ENCODE data around the gene RAB30.

Gene RAB30

GRCh38 chr11:82995754-82996398 lies 75.8 kb downstream of the RAB30 start:
- DNase-seq (ENCODE audit: low read depth in 1 of 2, low spot score in 1 of 2) = no peak
- Histone ChIP-seq H3K27ac (replicated peaks) (no peak overlapping the region), H3K27me3 (ENCODE audit: insufficient read depth, poor library complexity, severe bottlenecking) (peaks cover 3% of the 10 kb centered on the region), H3K4me3 (replicated peaks; ENCODE audit: insufficient read depth, low read length) (no peak overlapping the region)
- TF ChIP-seq SPI1 (IDR thresholded peaks at IDR 0.05; ENCODE audit: borderline replicate concordance, low read depth) (no peak), CTCF (IDR thresholded peaks at IDR 0.05; ENCODE audit: insufficient read depth, low read length) (no peak), POLR2AphosphoS5 (IDR thresholded peaks at IDR 0.05; ENCODE audit: low read depth) (no peak), GABPA (IDR thresholded peaks at IDR 0.05; ENCODE audit: low read depth) (no peak), REST (IDR thresholded peaks at IDR 0.05; ENCODE audit: insufficient replicate concordance, low read depth) (no peak)

- DNase-seq (ENCODE audit: low read depth in 1 of 2, low spot score in 1 of 2) = no peak
- Histone ChIP-seq H3K4me3 (replicated peaks; ENCODE audit: insufficient read depth, low read length) (no peak overlapping the region), H3K27ac (replicated peaks) (no peak overlapping the region), H3K27me3 (ENCODE audit: insufficient read depth, poor library complexity, severe bottlenecking) (peaks cover 3% of the 10 kb centered on the region)
- TF ChIP-seq POLR2AphosphoS5 (IDR thresholded peaks at IDR 0.05; ENCODE audit: low read depth) = no peak
- TF ChIP-seq CTCF (IDR thresholded peaks at IDR 0.05; ENCODE audit: insufficient read depth, low read length) = no peak
- no peak for TF ChIP-seq REST (IDR thresholded peaks at IDR 0.05; ENCODE audit: insufficient replicate concordance, low read depth)
- no peak for TF ChIP-seq GABPA (IDR thresholded peaks at IDR 0.05; ENCODE audit: low read depth)
These were observed 76.5 kb downstream of the RAB30 start for GRCh38 chr11:82995235-82995634.

GRCh38 chr11:82994604-82995230 lies 77.0 kb downstream of the RAB30 start:
- TF ChIP-seq CTCF (IDR thresholded peaks at IDR 0.05; ENCODE audit: insufficient read depth, low read length) (no peak), SPI1 (IDR thresholded peaks at IDR 0.05; ENCODE audit: borderline replicate concordance, low read depth) (no peak), POLR2AphosphoS5 (IDR thresholded peaks at IDR 0.05; ENCODE audit: low read depth) (no peak), GABPA (IDR thresholded peaks at IDR 0.05; ENCODE audit: low read depth) (no peak), REST (IDR thresholded peaks at IDR 0.05; ENCODE audit: insufficient replicate concordance, low read depth) (no peak)
- Histone ChIP-seq H3K27ac (replicated peaks) (no peak overlapping the region), H3K4me3 (replicated peaks; ENCODE audit: insufficient read depth, low read length) (no peak overlapping the region), H3K27me3 (ENCODE audit: insufficient read depth, poor library complexity, severe bottlenecking) (peaks cover 3% of the 10 kb centered on the region)
- no peak for DNase-seq (ENCODE audit: low read depth in 1 of 2, low spot score in 1 of 2)
